ENCODE data around the gene ANGPTL7. TPM values are rescaled to one million over a fixed set of nuclear protein-coding genes. Genes with fewer than 3 reads are reported as not detected.

The ANGPTL7 gene
- total RNA-seq, 1 experiment from 2014 or later = not detected

DNA sequence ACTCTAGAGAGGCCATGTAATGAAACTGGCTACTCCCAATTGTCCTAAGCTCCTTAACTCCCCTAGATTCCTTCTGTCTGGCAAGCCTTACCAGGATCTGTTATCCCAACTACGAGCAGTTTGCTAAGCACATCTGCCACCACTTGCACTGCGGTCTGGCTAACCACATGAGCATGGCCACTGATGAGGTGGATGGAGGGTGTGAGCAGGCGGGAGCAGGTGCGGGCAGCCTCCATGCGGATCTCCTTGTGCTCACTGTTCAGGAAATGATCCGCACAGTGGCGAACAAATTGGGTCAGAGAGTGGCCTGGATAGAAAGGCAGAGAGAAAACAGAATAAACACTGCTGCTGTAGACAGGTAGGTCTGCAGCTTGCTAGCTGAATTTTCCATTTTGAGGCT, 49.2 kb downstream of the ANGPTL7 start:
- no peak for DNase-seq
- Histone ChIP-seq H4K20me1 (ENCODE audit: insufficient read depth, low read depth, low read length) (0 out of 2 replicates have a peak, but pooled peaks cover 3% of the 10 kb centered on the region), H3K27me3 (ENCODE audit: low read length) (no peaks in the 10 kb centered on the region), H3K36me3 (ENCODE audit: insufficient read depth, low read length) (peaks cover 35% of the 10 kb centered on the region), H3K4me2 (ENCODE audit: low read depth, low read length, poor library complexity, severe bottlenecking) (no peak overlapping the region), H2AFZ (ENCODE audit: low read length) (no peak overlapping the region), H3K9ac (ENCODE audit: low read length) (no peak overlapping the region), H3K4me1 (ENCODE audit: low read length) (peaks cover 5% of the 10 kb centered on the region), H3K79me2 (ENCODE audit: low read length) (no peaks in the 10 kb centered on the region), H3K4me3 (ENCODE audit: low read length) (no peak overlapping the region), H3K9me2 (replicated peaks; ENCODE audit: insufficient read depth, low read length) (no peaks in the 10 kb centered on the region), H3K27ac (ENCODE audit: low read length) (no peak overlapping the region), H3K9me3 (ENCODE audit: low read length) (no peaks in the 10 kb centered on the region)

- H3K27me3 ChIP-seq (ENCODE audit: low read length) = no peaks in the 10 kb centered on the region
- H3K79me2 ChIP-seq (ENCODE audit: low read length) = no peaks in the 10 kb centered on the region
- H3K36me3 ChIP-seq (ENCODE audit: insufficient read depth, low read length) = peaks cover 22% of the 10 kb centered on the region
- no peak overlapping the region for H2AFZ ChIP-seq (ENCODE audit: low read length)
- no peak overlapping the region for H3K4me3 ChIP-seq (ENCODE audit: low read length)
- no peak overlapping the region for H3K4me2 ChIP-seq (ENCODE audit: low read depth, low read length, poor library complexity, severe bottlenecking)
- H3K9me2 ChIP-seq (replicated peaks; ENCODE audit: insufficient read depth, low read length) = no peaks in the 10 kb centered on the region
- H3K9ac ChIP-seq (ENCODE audit: low read length) = no peak overlapping the region
- 0 out of 2 replicates have a peak, but pooled peaks cover 3% of the 10 kb centered on the region for H4K20me1 ChIP-seq (ENCODE audit: insufficient read depth, low read depth, low read length)
- no peak for DNase-seq
- no peaks in the 10 kb centered on the region for H3K9me3 ChIP-seq (ENCODE audit: low read length)
- peaks cover 5% of the 10 kb centered on the region for H3K4me1 ChIP-seq (ENCODE audit: low read length)
- no peak overlapping the region for H3K27ac ChIP-seq (ENCODE audit: low read length)
Measured at GRCh38 chr1:11245248-11245647, 56.1 kb downstream of the ANGPTL7 start.

Small RNAs within 50 kb of the gene (small RNA-seq; reads per million reads assigned to genes)
- gene RNU6-291P (not detected), gene RNU6-537P (not detected), gene RPL39P6 (not detected)

Other genes starting within 250 kb of the ANGPTL7 start
- 63.8 and 98.8 TPM in 2 replicates for gene TARDBP, start 176.7 kb upstream of the ANGPTL7 start, total RNA-seq (2014; rRNA removed; shearing (Covaris generic); ENCODE audit: low replicate concordance)
- not detected in 2 replicates for gene MASP2, start 142.1 kb upstream of the ANGPTL7 start, total RNA-seq (2014; rRNA removed; shearing (Covaris generic); ENCODE audit: low replicate concordance)
- 50.3 and 54.0 TPM in 2 replicates for gene SRM, start 129.3 kb upstream of the ANGPTL7 start, total RNA-seq (2014; rRNA removed; shearing (Covaris generic); ENCODE audit: low replicate concordance)
- gene EXOSC10, start 89.5 kb upstream of the ANGPTL7 start, total RNA-seq (2014; rRNA removed; shearing (Covaris generic); ENCODE audit: low replicate concordance) = 47.8 and 72.0 TPM in 2 replicates
- gene MTOR, start 73.2 kb downstream of the ANGPTL7 start, total RNA-seq (2014; rRNA removed; shearing (Covaris generic); ENCODE audit: low replicate concordance) = 36.4 and 50.1 TPM in 2 replicates
- gene UBIAD1, start 83.8 kb downstream of the ANGPTL7 start, total RNA-seq (2014; rRNA removed; shearing (Covaris generic); ENCODE audit: low replicate concordance) = 10.4 and 12.2 TPM in 2 replicates

Data from Karpas-422 (cell line).